Urinary bladder (tissue), 4 donors: Measurements from ENCODE around the gene ACACA. TPM values are rescaled to one million over a fixed set of nuclear protein-coding genes. Genes with fewer than 3 reads are reported as not detected.

Experiments used
- DNase-seq: peaks from one replicate; pipeline ENCODE4 v3.0.0-alpha.2; 2015; ENCODE audit errors: extremely low spot score
- H3K27ac ChIP-seq: one replicate; pipeline ENCODE4 v1.5.1; 2013; ENCODE audit warnings: low read depth, mild to moderate bottlenecking, moderate library complexity
- H3K36me3 ChIP-seq: one replicate; pipeline ENCODE4 v1.6.1; 2013; ENCODE audit warnings: mild to moderate bottlenecking, moderate library complexity; ENCODE audit not compliant: insufficient read depth
- H3K4me1 ChIP-seq: one replicate; pipeline ENCODE4 v1.6.1; 2013; ENCODE audit warnings: mild to moderate bottlenecking, moderate library complexity; ENCODE audit not compliant: insufficient read depth
- H3K4me3 ChIP-seq: one replicate; pipeline ENCODE4 v1.5.1; 2013; ENCODE audit warnings: low read depth, low read length
- WGBS: extraction: QIAGEN DNeasy Blood & Tissue Kit; methylation state at CpG from one replicate; pipeline ENCODE4 v1.1.7; 2013; 5-methylcytosine and 5-hydroxymethylcytosine counted together
- polyA plus RNA-seq: library from polyadenylated mRNA; stranded (reverse); fragments of 200-250 nt; gene quantifications from one replicate; pipeline ENCODE4 v1.2.3, GENCODE V29; 2013
- total RNA-seq: library from RNA; depleted of rRNA; stranded (reverse); fragments of >200 nt; gene quantifications from one replicate; pipeline ENCODE4 v1.2.3, GENCODE V29; 2014
- donor health status: healthy with polysubstance abuse.
- donor health status: healthy.

ACACA gene
- total and polyA plus RNA-seq, 2 donors = 31.7 to 70.6 TPM

DNA sequence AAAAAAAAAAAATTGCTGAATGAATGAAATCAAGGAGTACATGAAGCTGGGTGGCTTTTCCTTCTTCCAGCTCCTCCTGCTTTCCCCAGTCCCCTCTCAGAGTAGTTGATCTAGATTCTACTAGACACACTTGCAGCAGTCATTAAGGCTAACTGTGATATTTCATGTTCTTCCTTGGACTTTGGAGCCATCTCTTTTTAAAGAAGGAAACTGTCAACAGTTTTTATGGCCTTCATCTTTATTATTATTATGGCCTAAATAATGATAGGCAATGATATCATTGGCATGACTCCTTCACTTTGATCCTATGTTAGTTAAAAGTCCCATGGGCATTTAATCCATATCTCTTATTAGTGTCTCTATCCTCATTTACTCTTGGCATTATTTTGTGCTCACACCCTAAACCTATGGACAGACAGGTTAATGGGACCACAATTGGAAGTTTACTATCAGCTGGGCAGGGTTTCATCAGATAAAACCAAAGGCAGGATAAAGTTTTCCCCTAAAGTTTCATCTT, 21.1 kb downstream of the ACACA start:
- Histone ChIP-seq H3K36me3 (no peaks in the 10 kb centered on the region), H3K4me3 (no peak overlapping the region), H3K4me1 (no peaks in the 10 kb centered on the region), H3K27ac (no peak overlapping the region)
- no peak for DNase-seq

DNA sequence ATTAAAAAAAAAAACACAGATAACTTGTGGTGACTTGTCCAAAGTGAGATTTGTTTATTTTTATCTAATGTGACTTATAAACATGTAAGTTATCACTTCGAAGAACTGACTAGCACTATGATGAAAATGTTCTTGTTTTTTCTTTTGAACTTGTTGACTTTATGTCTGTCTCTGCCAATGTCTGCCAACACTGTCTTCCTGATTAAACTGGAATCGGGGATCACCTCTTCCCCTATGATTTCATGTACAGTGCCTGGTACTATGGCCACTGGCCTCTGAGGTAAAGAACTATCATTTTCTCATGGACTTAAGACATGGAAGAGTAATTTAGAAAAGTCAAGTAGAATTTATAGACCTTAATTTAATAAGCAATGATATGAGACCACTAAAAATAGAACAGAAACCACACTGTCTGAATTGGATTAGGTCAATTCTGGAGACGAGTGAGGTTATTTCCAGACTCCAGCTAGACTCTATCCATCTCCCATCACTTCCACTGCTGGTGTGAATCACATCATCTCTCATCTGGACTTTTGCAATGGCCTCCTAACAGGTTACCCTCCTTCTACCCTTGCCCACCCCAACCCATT, 22.0 kb downstream of the ACACA start:
- Histone ChIP-seq H3K36me3 (no peaks in the 10 kb centered on the region), H3K4me3 (no peak overlapping the region), H3K4me1 (no peaks in the 10 kb centered on the region), H3K27ac (no peak overlapping the region)
- 56% methylated on average over 3 of the region's 3 CpGs for WGBS
- no peak for DNase-seq

DNA sequence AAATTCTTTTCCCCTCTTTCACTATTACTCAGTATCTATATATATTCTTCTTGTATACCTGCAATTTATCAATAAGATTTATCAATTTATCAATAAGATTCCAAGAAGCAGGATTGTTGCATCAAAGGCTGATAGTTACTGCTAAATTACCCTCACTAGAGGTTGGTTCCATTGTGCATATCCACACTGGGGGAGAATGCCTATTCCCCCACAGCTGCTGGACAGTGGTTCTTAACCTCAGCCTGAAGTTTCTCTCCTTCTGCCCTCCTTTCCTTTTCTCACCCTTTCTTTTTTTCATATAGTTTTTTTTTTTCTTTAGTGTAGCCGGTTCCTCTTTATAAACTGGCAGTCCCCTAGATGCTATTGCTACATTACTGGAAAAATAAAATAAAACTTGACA, 24.6 kb downstream of the ACACA start:
- H3K4me1 ChIP-seq = no peaks in the 10 kb centered on the region
- DNase-seq = no peak
- H3K4me3 ChIP-seq = no peak overlapping the region
- no peaks in the 10 kb centered on the region for H3K36me3 ChIP-seq
- no peak overlapping the region for H3K27ac ChIP-seq
- 92% methylated on average over 1 of the region's 1 CpG for WGBS

DNA sequence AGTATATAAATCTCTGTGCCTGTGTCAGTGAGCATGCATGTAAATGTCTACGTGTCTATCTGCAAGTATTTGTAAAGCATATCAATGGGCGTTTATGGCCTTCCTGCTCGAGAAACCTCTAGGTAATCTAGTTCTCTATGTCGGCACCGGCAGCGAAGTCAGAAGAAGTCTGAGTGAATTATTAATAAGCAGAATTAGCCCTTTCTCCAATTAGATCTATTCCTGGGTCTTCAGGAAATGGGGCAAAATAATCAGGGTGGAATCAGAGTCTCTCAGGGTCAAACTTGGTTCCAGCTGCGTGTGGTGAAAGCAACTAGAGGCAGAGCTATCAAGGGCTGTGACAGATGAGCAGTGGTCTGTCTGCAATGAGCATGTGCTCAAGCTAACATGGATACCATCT, 30.9 kb downstream of the ACACA start, which contains the start of gene C17orf78:
TSS of gene C17orf78 (plus strand) at position 280 of the 400 bp plus-strand sequence. CDS start at position 388, 108 bp downstream.
- H3K4me3 ChIP-seq = no peak within 1 kb of the TSS
- WGBS = 89% methylated on average over 7 of the region's 7 CpGs

DNA sequence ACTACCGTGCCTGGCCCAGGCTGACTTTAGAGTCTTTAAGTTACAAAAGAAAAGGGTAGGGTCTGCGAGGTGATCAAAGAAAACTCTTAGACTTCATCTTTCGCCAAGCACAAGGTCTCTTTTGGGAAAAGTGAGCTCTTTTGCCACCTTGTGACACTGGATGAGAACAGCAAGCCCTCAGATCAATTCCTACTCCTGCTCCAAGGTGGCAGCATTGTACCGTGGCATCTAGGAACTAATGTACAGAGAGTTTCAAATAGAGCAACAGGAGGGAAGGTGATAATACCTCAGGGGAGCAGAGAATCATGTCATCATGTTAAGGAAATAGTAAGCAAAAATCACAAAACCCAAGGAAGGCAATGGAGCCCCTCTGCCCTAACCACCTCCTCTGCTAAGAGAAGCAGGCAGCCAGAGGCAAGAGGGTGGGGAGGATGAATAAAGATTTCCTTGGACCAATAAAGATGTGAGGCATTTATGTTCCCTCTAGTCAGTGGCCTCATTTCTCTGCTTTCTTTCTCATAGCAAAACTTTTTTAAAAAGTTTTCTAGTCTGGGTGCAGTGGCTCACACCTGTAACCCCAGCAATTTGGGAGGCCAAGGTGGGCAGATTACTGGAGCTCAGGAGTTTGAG, 33.0 kb downstream of the ACACA start:
- Histone ChIP-seq H3K36me3 (no peaks in the 10 kb centered on the region), H3K4me3 (no peak overlapping the region), H3K4me1 (no peaks in the 10 kb centered on the region), H3K27ac (no peak overlapping the region)
- WGBS = 7% methylated on average over 4 of the region's 4 CpGs
- peak; percentile 69 for DNase-seq

More for the DNA sequence above, 30.9 kb downstream of the ACACA start, which contains the start of gene C17orf78:
- Histone ChIP-seq H3K36me3 (no peaks in the 10 kb centered on the region), H3K4me1 (no peaks in the 10 kb centered on the region), H3K27ac (no peak within 1 kb of the TSS)
- DNase-seq = no peak

DNA sequence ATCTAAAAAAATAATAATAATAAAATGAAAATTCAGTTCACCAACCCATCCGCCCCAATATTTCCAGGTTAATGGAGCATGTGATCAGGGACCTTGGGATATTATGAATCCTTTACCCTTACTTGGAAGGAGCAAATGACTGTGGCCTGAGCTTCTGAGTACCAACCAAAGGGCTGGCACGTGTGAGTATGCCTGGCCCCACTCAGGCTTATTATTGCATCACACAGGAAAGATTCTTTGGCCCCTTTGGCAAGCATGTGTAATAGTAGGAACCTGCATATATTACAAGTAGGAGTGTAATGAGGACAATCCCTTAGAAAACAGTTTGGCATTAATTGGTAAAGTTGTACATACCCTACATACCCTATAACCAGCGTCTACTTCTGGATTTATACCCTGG, 38.1 kb downstream of the ACACA start:
- H3K4me1 ChIP-seq = no peaks in the 10 kb centered on the region
- WGBS = 84% methylated on average over 3 of the region's 3 CpGs
- no peak overlapping the region for H3K27ac ChIP-seq
- H3K36me3 ChIP-seq = peaks cover 3% of the 10 kb centered on the region
- DNase-seq = no peak
- H3K4me3 ChIP-seq = no peak overlapping the region

DNA sequence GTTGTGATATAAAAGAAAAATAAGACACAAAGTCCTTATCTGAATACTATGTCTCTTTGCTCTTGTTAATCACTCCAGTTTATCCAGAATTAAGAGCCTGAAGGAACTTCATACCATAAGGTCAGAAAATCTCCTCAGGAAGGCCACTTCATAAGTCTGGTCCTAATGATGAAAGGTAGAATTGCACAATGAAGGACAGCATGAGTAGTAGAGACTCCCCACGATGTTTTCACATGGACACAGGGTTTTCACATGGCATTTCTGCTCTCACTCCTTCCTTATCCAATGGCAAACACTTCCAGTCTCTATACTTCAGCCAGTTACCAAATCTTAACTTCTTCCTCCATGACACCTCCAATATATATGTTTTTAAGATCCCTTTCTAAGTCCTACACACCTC, 41.0 kb downstream of the ACACA start:
- Histone ChIP-seq H3K36me3 (peaks cover 3% of the 10 kb centered on the region), H3K27ac (no peak overlapping the region), H3K4me1 (no peaks in the 10 kb centered on the region), H3K4me3 (no peak overlapping the region)
- WGBS = 83% methylated on average over 1 of the region's 1 CpG
- no peak for DNase-seq

DNA sequence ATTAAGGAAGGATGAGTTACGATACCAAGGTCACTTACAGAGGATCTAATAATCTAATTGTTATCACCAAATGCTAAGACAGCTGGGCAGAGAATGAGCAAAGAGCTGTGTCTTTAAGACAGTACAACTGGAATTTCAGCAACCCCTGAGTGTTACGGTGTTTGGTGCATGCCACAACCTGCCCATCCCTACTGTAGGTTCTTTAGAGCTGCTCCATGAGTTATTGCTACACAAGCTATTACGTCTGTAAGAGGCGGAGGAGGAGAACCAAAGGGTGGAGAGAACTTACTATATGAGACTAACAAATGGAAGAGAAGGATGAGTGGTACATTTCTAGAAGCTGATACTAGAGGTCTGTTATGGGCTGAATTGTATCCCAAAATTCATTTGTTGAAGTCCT, 45.1 kb downstream of the ACACA start:
- DNase-seq = peak; percentile 74
- no peaks in the 10 kb centered on the region for H3K36me3 ChIP-seq
- H3K4me3 ChIP-seq = no peak overlapping the region
- 90% methylated on average over 4 of the region's 4 CpGs for WGBS
- H3K4me1 ChIP-seq = no peaks in the 10 kb centered on the region
- H3K27ac ChIP-seq = no peak overlapping the region

DNA sequence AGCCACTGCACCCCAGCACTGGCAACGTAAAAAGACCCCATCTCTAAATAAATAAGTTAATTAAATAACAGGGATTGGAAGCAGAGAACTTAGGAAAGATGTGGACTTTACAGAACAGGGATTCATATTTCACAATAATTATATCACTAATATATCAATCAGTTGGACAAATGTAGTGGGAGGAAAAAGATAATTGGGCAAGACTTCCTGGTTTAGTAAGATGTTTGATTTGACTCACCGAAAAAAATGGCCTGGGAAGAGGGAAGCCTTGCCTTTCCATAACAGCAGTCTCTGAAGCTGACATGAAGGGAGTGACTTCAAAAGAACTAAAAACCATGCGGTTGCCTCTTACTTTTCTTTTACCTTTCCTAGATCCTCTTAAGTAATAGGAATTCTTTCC, 46.0 kb downstream of the ACACA start:
- 79% methylated on average over 3 of the region's 3 CpGs for WGBS
- no peak for DNase-seq
- Histone ChIP-seq H3K27ac (no peak overlapping the region), H3K4me3 (no peak overlapping the region), H3K4me1 (no peaks in the 10 kb centered on the region), H3K36me3 (no peaks in the 10 kb centered on the region)

DNA sequence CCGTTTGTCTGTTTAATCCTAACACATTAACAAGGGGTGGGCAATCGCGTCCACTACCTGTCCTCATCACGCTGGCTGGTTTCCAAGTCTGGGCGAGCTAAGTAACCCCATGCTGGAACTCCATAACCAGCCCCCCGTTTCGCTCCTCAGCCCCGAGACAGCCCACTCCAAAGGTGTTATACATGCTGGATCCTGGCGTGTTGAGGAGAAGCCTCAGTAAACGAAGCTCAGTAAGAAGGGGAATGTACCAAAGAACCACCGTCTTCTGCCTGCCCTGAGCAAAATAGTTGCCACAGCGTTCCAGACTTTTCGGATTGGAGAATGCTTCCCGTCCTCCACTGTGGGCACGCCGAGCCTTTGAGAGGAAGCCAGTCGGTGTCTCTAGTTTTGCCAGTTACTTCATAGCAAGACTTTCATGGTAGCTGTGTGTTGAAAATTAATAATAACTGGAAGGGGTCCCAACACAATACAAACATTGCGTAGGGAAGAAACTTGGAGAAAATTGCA, 46.9 kb downstream of the ACACA start:
- WGBS = 7% methylated on average over 18 of the region's 18 CpGs
- peak overlapping the region; percentile 77 for H3K4me3 ChIP-seq
- no peak for DNase-seq

DNA sequence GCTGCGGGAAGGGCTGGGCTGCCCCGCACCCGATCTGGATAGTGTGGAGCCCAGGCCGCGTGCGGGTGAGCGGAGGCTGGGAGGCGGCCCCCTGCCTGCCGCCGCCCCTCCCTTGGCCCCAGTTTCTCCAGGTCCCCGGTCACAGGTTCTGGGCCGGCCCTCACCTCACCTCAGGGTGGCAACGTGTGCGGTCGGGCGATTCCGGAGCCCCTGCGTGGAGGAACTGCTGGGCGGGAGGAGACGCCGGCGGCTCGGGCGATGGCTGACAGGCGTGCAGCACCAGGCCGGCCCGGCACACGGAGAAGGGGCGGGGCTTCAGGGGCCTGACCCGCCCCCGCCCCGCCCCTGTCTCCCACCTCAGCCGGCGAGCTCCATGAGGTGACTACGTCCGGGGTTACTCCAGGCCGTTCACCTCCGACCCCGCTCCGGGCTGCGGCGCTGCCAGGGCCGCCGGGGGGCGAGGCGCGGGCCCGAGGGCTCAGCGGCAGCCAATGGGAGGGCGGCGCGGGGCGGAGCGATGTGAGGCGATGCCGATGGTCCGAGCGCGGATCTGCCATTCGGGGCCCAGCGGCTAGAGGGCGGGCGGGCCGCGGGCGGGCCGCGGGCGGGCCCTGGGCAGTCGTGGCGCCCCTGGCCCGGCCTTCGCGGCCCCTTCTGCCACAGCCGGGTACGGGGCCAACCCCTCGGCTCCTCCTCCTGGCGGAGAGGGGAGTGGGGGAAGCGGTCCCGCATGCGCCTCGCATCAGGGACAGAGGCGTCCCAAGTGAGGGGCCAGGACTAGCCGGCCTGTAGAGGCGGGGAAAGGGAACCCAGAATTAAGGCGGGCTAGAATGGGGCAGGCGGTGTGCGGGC, 47.6 kb downstream of the ACACA start:
- Histone ChIP-seq H3K4me3 (peak overlapping the region; percentile 77), H3K27ac (peak overlapping the region; percentile 78), H3K4me1 (no peaks in the 10 kb centered on the region), H3K36me3 (no peaks in the 10 kb centered on the region)
- WGBS = under 1% methylated on average over 88 of the region's 88 CpGs
- peak; percentile 50 for DNase-seq

More for the DNA sequence above, 46.9 kb downstream of the ACACA start:
- H3K36me3 ChIP-seq = no peaks in the 10 kb centered on the region
- no peaks in the 10 kb centered on the region for H3K4me1 ChIP-seq
- H3K27ac ChIP-seq = peak overlapping the region; percentile 78

DNA sequence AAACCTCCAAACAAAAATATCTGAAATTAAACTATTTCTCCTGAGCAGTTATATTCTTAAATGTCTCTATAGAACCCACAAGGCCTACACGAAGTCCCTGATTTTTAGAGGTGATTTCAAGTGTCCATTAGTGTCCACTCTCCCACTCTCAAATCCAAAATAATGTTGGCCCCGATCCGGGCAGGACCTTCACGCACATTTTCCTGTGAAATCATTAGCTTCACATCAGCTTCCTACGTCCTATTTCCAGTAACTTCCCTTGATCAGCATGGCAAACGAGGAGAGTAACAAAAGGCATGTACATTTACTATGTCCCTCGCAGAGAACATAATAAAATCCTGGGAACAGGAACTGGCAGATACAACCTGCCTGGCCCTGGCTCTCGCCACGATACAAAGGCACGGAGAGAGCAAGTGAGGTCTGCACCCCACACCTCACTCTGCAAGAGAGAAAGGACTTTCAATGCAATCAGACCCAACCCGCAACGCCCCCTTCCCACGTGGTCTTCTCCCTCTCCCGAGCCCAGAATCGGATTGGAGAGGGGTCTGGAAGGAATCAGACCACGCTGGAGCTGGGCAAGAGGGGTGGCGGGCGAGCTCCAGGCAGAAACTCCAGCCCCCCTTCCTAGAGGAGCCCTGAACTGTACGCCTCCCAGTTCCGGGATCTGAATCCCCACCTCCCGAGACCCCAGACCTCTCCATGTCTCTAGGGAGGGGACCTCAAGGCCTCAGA, 48.4 kb downstream of the ACACA start:
- H3K4me3 ChIP-seq = peak overlapping the region; percentile 77
- H3K4me1 ChIP-seq = no peaks in the 10 kb centered on the region
- peak overlapping the region; percentile 78 for H3K27ac ChIP-seq
- no peaks in the 10 kb centered on the region for H3K36me3 ChIP-seq
- 3% methylated on average over 21 of the region's 21 CpGs for WGBS
- DNase-seq = peak; percentile 36
